Activated T-cell treated with anti-CD3 and anti-CD28 coated beads, Interleukin-2, amount 50 U/mL, for 4 hours (primary cell): ENCODE measurements around the gene PAK1. TPM values are rescaled to one million over a fixed set of nuclear protein-coding genes. Genes with fewer than 3 reads are reported as not detected.

Experiments
- ATAC-seq, 2 donors: fragments of 200-7000 bp; cut with Tn5 transposase; one replicate each; pipeline ENCODE4 v1.10.0; 2021
- DNase-seq: peaks from one replicate; pipeline ENCODE4 v3.0.0-alpha.2; 2020
- H3K27me3 Mint-ChIP-seq: one replicate; pipeline ENCODE4 v1.8.0; 2021; ENCODE audit warnings: low read depth, mixed read lengths
- H3K36me3 Mint-ChIP-seq: one replicate; pipeline ENCODE4 v1.8.0; 2022; ENCODE audit warnings: mixed read lengths; ENCODE audit not compliant: insufficient read depth
- H3K4me1 Mint-ChIP-seq: one replicate; pipeline ENCODE4 v1.8.0; 2021; ENCODE audit warnings: low read depth, mixed read lengths
- H3K4me3 Mint-ChIP-seq: one replicate; pipeline ENCODE4 v1.8.0; 2021; ENCODE audit warnings: mild to moderate bottlenecking, moderate library complexity, mixed read lengths
- H3K9me3 Mint-ChIP-seq: one replicate; pipeline ENCODE4 v1.8.0; 2021; ENCODE audit warnings: mixed read lengths
- total RNA-seq, 3 donors: library from RNA; stranded (reverse); gene quantifications; one replicate each; pipeline ENCODE4 v1.2.1, GENCODE V29; 2021

Gene PAK1
- total RNA-seq, 3 donors from 2014 or later = 14.2 to 17.4 (median 15.3) TPM

DNA sequence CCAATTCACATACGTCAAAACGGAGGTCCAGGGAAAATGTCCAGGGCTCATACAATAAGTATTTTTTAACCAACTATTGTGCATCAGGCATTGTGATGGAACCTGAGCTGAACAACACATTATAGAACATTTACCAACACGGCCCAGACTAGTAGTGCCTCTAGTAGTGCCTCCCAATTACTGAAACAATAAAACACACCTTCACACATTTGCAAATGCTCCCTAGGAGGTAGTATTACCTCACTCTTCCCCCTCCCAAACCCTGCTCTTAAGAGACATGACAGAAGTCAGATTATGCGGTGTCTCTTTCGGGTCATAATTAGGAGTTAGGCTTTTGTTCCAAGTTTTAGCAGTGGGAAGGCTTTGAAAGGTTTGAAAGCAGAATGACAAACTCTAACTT lies 61.1 kb downstream of the PAK1 start:
- Mint-ChIP-seq H3K4me3 (peak overlapping the region; percentile 29), H3K9me3 (no peaks in the 10 kb centered on the region), H3K4me1 (peaks cover 31% of the 10 kb centered on the region), H3K27me3 (no peaks in the 10 kb centered on the region), H3K36me3 (no peaks in the 10 kb centered on the region)
- ATAC-seq = no peak
- no peak for DNase-seq

GRCh38 chr11:77411717-77412441 lies 62.0 kb downstream of the PAK1 start:
- Mint-ChIP-seq H3K4me3 (peak overlapping the region; percentile 87), H3K36me3 (no peaks in the 10 kb centered on the region), H3K4me1 (peaks cover 31% of the 10 kb centered on the region), H3K27me3 (no peaks in the 10 kb centered on the region), H3K9me3 (no peaks in the 10 kb centered on the region)
- DNase-seq = peak; percentile 69
- ATAC-seq = peak; percentile 98 to 99

DNA sequence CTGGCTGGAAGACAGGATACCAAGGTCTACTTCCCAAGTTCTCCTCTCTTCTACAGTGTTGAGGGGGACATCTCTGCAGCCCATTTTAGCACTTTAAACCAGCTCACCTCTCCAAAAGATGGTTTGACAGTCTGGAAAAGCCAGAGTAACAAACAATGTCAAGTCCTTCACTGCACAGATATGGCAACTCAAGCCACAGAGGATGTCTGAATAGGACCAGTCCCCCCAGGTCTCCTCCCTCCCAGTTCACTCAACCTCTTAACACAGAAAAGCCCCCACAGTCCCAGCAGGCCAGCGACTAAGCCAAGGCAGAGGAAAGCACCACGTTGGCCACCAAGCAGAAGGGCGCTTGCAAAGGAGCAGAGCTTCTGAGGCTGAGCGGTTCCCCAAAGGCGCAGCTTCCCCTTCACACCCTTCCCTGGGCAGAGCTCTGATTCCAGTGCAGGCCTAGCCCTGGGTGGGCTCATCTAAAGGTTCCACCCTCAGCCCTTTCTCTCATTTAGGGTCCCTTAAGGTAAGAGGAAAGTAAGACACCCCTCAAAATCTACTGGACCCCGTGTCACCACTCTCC lies 62.7 kb downstream of the PAK1 start:
- Mint-ChIP-seq H3K36me3 (no peaks in the 10 kb centered on the region), H3K4me1 (peaks cover 31% of the 10 kb centered on the region), H3K27me3 (no peaks in the 10 kb centered on the region), H3K9me3 (no peaks in the 10 kb centered on the region), H3K4me3 (peak overlapping the region; percentile 87)
- peak; percentile 47 to 54 for ATAC-seq
- DNase-seq = peak; percentile 10

- Mint-ChIP-seq H3K9me3 (no peaks in the 10 kb centered on the region), H3K4me1 (peaks cover 31% of the 10 kb centered on the region), H3K4me3 (peak overlapping the region; percentile 87), H3K27me3 (no peaks in the 10 kb centered on the region), H3K36me3 (no peaks in the 10 kb centered on the region)
- no peak for ATAC-seq
- no peak for DNase-seq
Measured at GRCh38 chr11:77410076-77410827, 63.6 kb downstream of the PAK1 start.

DNA sequence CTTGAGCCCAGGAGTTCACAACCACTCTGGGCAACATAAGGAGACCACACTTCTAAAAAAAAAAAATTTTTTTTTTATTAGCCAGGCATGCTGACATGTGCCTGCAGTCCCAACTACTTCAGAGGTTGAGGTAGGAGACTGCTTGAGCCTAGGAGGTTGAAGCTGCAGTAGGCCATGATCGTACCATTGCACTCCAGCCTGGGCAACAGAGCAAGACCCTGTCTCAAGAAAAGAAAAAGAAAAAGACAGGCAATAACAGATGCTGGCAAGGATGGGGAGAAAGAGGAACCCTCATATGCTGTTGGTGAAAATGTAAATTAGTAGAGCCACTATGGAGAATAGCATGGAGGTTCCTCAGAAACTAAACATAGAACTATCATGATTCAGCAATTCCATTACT lies 64.8 kb downstream of the PAK1 start:
- H3K27me3 Mint-ChIP-seq = no peaks in the 10 kb centered on the region
- no peaks in the 10 kb centered on the region for H3K36me3 Mint-ChIP-seq
- H3K4me3 Mint-ChIP-seq = no peak overlapping the region
- ATAC-seq = no peak
- no peaks in the 10 kb centered on the region for H3K9me3 Mint-ChIP-seq
- DNase-seq = no peak
- H3K4me1 Mint-ChIP-seq = peaks cover 31% of the 10 kb centered on the region

DNA sequence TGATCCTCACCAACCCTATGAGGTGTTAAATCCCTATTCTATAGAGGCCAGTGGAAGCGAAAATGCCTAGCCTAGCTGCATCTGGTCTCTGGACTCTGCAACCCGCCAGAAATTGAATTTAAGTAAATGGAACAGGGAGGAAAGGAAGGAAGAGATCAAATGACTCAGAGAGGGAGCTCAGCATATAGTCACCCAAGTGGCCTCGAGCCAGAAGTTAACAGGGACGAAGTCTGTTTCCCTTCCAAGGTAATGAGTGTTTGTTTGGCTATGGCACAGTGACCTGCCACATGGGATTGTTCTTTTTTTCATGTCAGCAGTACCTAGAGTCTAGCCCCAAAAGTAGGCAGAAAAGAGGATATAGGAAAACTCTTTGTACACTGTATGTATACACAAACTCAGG lies 66.3 kb downstream of the PAK1 start:
- Mint-ChIP-seq H3K9me3 (no peaks in the 10 kb centered on the region), H3K27me3 (no peaks in the 10 kb centered on the region), H3K4me1 (peaks cover 34% of the 10 kb centered on the region), H3K4me3 (no peak overlapping the region), H3K36me3 (peaks cover 7% of the 10 kb centered on the region)
- ATAC-seq (no peak), DNase-seq (no peak)

DNA sequence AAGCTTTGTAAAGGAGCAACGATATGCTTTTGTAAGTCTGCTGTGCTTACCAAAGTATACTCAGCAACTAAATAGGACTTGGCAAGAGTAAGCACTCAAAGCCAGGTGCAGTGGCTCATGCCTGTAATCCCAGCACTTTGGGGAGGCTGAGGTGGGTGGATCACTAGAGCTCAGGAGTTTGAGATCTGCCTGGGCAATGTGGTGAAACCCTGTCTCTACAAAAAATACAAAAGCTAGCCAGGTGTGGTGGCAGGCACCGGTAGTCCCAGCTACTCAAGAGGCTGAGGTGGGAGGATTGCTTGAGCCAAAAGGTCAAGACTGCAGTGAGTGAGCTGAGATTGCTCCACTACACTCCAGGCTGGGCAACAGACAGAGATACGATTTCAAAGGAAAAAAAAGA lies 67.5 kb downstream of the PAK1 start:
- Mint-ChIP-seq H3K36me3 (peaks cover 7% of the 10 kb centered on the region), H3K4me1 (peaks cover 30% of the 10 kb centered on the region), H3K9me3 (no peaks in the 10 kb centered on the region), H3K27me3 (no peaks in the 10 kb centered on the region), H3K4me3 (no peak overlapping the region)
- ATAC-seq (no peak), DNase-seq (no peak)

DNA sequence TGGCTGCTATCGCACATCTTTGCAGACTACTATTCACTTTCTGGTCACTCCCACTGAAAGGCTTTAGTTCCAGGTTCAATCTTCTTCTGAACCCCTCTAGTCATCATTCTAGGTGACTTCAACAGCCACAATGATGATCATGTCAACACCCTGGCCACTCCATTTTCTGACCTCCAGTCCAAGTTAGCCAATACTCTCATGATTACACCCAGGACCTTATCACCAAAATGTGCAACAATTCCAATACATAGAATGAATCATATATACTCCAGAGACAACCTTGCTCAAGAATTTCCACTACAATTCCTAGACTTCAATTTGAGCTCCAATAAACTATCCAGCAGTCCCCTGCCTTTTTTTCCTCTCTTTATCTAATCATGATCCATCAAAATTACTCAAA lies 70.7 kb downstream of the PAK1 start:
- H3K4me1 Mint-ChIP-seq = peaks cover 10% of the 10 kb centered on the region
- DNase-seq = no peak
- H3K9me3 Mint-ChIP-seq = no peaks in the 10 kb centered on the region
- no peak for ATAC-seq
- H3K27me3 Mint-ChIP-seq = no peaks in the 10 kb centered on the region
- H3K36me3 Mint-ChIP-seq = peaks cover 7% of the 10 kb centered on the region
- H3K4me3 Mint-ChIP-seq = no peak overlapping the region

DNA sequence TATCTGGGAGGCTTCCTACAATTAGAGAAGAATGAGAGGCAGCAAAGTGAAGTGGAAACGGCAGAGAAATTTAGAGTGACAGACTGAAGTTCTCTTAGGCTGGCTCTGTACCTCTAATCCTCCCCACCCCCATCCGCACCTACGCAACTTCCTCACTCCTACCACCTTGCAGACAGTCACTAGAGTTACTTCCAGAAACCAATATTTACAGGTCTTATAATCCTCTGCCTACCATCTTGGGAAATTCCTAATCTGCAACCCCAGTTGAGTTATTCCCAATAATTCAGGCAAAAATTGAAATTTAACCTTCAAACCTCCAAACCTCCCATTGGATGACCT lies 71.7 kb downstream of the PAK1 start:
- Mint-ChIP-seq H3K9me3 (no peaks in the 10 kb centered on the region), H3K36me3 (peaks cover 7% of the 10 kb centered on the region), H3K4me3 (no peak overlapping the region), H3K27me3 (no peaks in the 10 kb centered on the region), H3K4me1 (peaks cover 10% of the 10 kb centered on the region)
- DNase-seq = no peak
- ATAC-seq = no peak

GRCh38 chr11:77401486-77402217 lies 72.2 kb downstream of the PAK1 start:
- H3K9me3 Mint-ChIP-seq = no peaks in the 10 kb centered on the region
- H3K4me1 Mint-ChIP-seq = peaks cover 10% of the 10 kb centered on the region
- DNase-seq (no peak), ATAC-seq (no peak)
- H3K27me3 Mint-ChIP-seq = no peaks in the 10 kb centered on the region
- peaks cover 7% of the 10 kb centered on the region for H3K36me3 Mint-ChIP-seq
- no peak overlapping the region for H3K4me3 Mint-ChIP-seq

DNA sequence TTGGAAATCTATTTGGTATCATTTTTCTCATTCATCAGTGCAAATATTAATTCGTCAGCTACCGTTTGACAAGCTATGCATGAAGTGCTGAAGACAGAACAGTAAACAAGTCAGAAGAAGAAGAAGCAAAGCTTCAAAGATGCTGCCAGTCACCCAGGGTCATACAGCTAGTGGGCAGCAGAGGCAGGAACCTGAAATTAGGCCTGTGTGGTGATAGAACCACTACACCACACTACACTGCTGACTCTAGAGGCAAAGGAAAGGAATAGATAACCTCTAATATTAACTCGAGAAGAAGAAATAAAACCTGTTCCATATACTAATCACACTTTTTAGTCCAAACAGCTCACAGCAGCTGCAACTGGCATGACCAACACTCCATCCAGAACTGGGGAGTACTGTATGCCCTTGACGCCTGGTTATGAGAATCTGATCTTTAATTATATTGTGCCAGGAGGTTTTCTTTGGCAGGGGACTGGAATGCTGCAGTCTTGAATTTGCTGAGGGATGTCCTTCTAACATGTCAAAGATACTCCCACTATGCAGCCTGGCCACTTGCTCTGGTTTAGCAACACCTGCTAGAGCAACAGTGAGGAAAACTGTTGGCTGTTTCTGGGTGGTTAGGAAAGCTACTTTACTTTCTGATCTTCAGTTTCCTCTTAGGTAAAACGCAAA lies 73.0 kb downstream of the PAK1 start:
- no peaks in the 10 kb centered on the region for H3K27me3 Mint-ChIP-seq
- H3K4me3 Mint-ChIP-seq = no peak overlapping the region
- H3K9me3 Mint-ChIP-seq = no peaks in the 10 kb centered on the region
- ATAC-seq (no peak), DNase-seq (no peak)
- H3K4me1 Mint-ChIP-seq = peaks cover 10% of the 10 kb centered on the region
- peaks cover 7% of the 10 kb centered on the region for H3K36me3 Mint-ChIP-seq

GRCh38 chr11:77400271-77400670 lies 73.6 kb downstream of the PAK1 start:
- DNase-seq = no peak
- Mint-ChIP-seq H3K9me3 (no peaks in the 10 kb centered on the region), H3K36me3 (peaks cover 7% of the 10 kb centered on the region), H3K4me1 (peaks cover 10% of the 10 kb centered on the region), H3K27me3 (no peaks in the 10 kb centered on the region), H3K4me3 (no peak overlapping the region)
- ATAC-seq = no peak

GRCh38 chr11:77397631-77398030 lies 76.3 kb downstream of the PAK1 start:
- Mint-ChIP-seq H3K4me1 (peaks cover 4% of the 10 kb centered on the region), H3K9me3 (no peaks in the 10 kb centered on the region), H3K36me3 (no peaks in the 10 kb centered on the region), H3K4me3 (no peak overlapping the region), H3K27me3 (no peaks in the 10 kb centered on the region)
- DNase-seq = no peak
- no peak for ATAC-seq

- no peak for DNase-seq
- no peaks in the 10 kb centered on the region for H3K9me3 Mint-ChIP-seq
- H3K27me3 Mint-ChIP-seq = no peaks in the 10 kb centered on the region
- no peak for ATAC-seq
- H3K4me1 Mint-ChIP-seq = peaks cover 2% of the 10 kb centered on the region
- no peaks in the 10 kb centered on the region for H3K36me3 Mint-ChIP-seq
- H3K4me3 Mint-ChIP-seq = no peak overlapping the region
Measured at GRCh38 chr11:77396911-77397310, 77.0 kb downstream of the PAK1 start.
